NB4 (cell line): ENCODE data around the gene SERPINB1.

Experiments
- MYC ChIP-seq: IDR thresholded peaks from 2 replicates; pipeline ENCODE4 v1.6.1; 2011; ENCODE audit warnings: low read depth, low read length
- TF ChIP-seq, protein P1 (sequence below): IDR thresholded peaks from one replicate; pipeline ENCODE4 v1.5.1; 2012; ENCODE audit warnings: low read depth, low read length

DNA sequence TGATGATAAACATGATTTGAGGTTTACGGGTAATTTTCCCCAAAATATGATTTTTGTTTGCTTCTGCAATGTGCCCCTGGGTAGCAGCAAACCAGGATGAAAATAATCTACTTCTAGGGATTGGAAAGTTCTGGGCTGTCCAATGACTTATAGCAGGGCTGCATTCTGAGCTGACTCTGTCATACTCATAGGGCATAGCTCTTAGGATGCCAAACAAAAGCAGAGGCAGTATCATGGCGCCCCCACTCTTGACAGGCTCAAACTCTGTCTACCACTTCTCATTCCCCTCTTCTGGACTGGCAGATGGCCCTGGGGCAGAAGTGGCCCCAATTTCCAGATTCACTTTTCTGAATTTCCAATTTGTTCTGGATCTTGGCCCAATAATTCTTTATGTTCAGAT, 10.3 kb downstream of the SERPINB1 start:
- TF ChIP-seq, protein P1, sequence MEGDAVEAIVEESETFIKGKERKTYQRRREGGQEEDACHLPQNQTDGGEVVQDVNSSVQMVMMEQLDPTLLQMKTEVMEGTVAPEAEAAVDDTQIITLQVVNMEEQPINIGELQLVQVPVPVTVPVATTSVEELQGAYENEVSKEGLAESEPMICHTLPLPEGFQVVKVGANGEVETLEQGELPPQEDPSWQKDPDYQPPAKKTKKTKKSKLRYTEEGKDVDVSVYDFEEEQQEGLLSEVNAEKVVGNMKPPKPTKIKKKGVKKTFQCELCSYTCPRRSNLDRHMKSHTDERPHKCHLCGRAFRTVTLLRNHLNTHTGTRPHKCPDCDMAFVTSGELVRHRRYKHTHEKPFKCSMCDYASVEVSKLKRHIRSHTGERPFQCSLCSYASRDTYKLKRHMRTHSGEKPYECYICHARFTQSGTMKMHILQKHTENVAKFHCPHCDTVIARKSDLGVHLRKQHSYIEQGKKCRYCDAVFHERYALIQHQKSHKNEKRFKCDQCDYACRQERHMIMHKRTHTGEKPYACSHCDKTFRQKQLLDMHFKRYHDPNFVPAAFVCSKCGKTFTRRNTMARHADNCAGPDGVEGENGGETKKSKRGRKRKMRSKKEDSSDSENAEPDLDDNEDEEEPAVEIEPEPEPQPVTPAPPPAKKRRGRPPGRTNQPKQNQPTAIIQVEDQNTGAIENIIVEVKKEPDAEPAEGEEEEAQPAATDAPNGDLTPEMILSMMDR, result no peak
- TF ChIP-seq MYC, result no peak
